OCI-LY1 (cell line): ENCODE data around the gene EIF4EBP2.

Source experiments
- EZH2 ChIP-seq: fragments of 200-600 bp; sonication (generic), shearing (Covaris generic); IDR thresholded peaks from 2 replicates; pipeline ENCODE4 v1.8.0; 2017; ENCODE audit warnings: borderline replicate concordance, mixed run types, mild to moderate bottlenecking, antibody characterized with exemption, low read length, moderate library complexity, mixed read lengths
- TF ChIP-seq, protein P1 (sequence below): fragments of 200-600 bp; sonication (generic), shearing (Covaris generic); IDR thresholded peaks from 2 replicates; pipeline ENCODE4 v1.5.1; 2017; ENCODE audit warnings: mild to moderate bottlenecking, antibody characterized with exemption, low read length, moderate library complexity, mixed read lengths

GRCh38 chr10:70369498-70370018, 34.4 kb upstream of the EIF4EBP2 start:
- TF ChIP-seq, protein P1, sequence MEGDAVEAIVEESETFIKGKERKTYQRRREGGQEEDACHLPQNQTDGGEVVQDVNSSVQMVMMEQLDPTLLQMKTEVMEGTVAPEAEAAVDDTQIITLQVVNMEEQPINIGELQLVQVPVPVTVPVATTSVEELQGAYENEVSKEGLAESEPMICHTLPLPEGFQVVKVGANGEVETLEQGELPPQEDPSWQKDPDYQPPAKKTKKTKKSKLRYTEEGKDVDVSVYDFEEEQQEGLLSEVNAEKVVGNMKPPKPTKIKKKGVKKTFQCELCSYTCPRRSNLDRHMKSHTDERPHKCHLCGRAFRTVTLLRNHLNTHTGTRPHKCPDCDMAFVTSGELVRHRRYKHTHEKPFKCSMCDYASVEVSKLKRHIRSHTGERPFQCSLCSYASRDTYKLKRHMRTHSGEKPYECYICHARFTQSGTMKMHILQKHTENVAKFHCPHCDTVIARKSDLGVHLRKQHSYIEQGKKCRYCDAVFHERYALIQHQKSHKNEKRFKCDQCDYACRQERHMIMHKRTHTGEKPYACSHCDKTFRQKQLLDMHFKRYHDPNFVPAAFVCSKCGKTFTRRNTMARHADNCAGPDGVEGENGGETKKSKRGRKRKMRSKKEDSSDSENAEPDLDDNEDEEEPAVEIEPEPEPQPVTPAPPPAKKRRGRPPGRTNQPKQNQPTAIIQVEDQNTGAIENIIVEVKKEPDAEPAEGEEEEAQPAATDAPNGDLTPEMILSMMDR, result no peak
- TF ChIP-seq EZH2, result no peak
